LHCN-M2 (cell line): ENCODE measurements around the gene SCN7A. TPM values are rescaled to one million over a fixed set of nuclear protein-coding genes. Genes with fewer than 3 reads are reported as not detected.
"Not testable (repeated sequence)": the region's sequence is repeated elsewhere in the genome, so short reads cannot be mapped to it uniquely, and the experiment has no call there.

ENCODE experiments used
- DNase-seq: peaks from one replicate; pipeline ENCODE4 v3.0.0-alpha.2; 2012; ENCODE audit warnings: low read depth
- total RNA-seq: library from RNA; depleted of rRNA; stranded (reverse); fragments of >200 nt; gene quantifications from 2 replicates; pipeline ENCODE4 v1.2.3, GENCODE V29; 2014

The SCN7A gene
- total RNA-seq, 1 experiment from 2014 or later, result 0.06 TPM

GRCh38 chr2:166454006-166454595 is 39.9 kb downstream of the SCN7A start:
- DNase-seq, result no peak

- no peak for DNase-seq
Observed at GRCh38 chr2:166451468-166451867, 42.6 kb downstream of the SCN7A start.

DNA sequence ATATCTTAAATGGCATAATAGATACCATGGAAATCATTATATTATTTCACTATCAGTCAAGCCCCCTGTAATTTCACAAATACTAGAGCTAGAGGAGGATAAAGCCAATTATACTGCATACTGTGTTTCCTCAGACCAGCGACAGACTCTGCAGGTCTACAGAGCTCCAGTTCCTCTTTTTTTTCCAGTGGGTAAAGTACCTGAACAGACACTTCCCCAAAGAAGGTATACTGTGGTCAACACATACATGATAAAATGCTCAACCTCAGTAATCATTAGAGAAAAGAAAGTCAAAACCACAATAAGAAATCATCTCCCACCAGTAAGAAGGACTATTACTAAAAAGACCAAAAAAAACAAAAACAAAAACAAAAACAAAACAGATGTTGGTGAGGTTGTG is 44.6 kb downstream of the SCN7A start:
- no peak for DNase-seq

GRCh38 chr2:166448106-166448505 is 45.9 kb downstream of the SCN7A start:
- no peak for DNase-seq

- DNase-seq, result no peak
Observed at GRCh38 chr2:166444306-166444705, 49.7 kb downstream of the SCN7A start.

DNA sequence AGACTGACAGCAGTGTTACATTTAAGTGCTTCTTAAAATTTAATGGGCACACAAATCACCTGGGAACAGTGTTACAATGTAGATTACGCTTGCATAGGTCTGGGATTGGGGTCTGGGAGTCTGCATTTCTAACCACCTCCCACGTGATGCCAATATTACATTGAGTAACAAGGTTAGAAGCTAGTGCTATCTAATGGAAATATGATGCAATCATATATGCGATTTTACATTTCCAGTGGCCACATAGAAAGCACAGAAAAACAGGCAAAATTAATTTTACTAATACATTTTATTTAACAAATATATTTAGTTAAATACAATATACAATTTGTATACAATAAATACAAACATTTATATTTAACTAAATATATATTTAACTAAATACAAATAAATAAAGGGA is 53.7 kb downstream of the SCN7A start:
- no peak for DNase-seq

DNA sequence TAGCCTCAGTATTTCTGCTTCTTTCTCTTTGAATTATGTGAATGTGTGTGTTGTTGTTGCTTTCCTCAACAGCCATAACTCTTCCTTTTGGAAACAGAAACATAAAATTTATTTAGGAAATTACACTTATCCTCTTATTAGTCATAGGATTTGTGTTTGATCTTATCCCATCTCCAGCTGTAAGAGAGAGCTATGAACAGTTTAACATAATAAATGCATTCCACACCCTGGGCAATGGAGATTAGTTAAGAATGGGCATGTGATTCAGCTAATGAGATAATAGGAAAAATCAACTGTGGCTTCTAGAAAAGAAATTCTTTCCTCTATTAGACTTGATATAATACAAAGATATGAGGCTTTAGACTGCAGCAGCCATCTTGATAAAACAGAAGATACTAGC is 55.0 kb downstream of the SCN7A start:
- DNase-seq, result no peak

DNA sequence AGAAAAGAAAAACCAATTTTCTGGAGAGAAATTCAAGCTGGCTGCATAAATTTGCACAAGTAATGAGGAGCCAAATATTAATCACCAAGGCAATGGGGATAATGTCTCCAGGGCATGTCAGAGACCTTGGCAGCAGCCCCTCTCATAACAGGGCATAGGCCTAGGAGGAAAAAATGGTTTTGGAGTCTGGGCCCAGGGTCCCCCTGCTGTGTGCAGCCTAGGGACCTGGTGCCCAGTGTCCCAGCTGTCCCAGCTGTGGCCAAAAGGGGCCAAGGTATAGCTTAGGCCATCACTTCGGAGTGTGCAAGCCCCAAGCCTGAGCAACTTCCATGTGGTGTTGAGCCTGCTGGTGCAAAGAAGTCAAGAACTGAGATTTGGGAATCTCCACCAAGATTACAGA is 57.1 kb downstream of the SCN7A start:
- no peak for DNase-seq

- DNase-seq, result no peak
Observed at GRCh38 chr2:166436189-166436588, 57.9 kb downstream of the SCN7A start.

GRCh38 chr2:166434491-166434890 is 59.6 kb downstream of the SCN7A start:
- no peak for DNase-seq

- DNase-seq, result no peak
Observed at GRCh38 chr2:166433457-166433856, 60.6 kb downstream of the SCN7A start.

GRCh38 chr2:166432331-166432730 is 61.7 kb downstream of the SCN7A start:
- no peak for DNase-seq

- no peak for DNase-seq
Observed at GRCh38 chr2:166424841-166425240, 69.2 kb downstream of the SCN7A start.

DNA sequence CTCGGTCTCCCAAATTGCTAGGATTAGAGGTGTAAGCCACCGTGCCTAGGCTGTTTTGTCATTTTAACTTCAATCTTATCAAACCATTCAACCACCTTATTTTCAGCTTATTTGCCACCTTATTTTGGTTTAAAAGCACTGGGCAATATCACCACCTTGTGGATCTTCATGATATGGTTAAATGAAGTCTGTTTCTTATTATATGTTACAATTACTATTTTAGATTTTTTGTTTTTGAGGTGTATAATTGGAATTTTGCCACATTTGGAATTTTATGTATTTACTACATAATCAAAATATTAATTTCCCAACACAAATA is 74.5 kb downstream of the SCN7A start:
- DNase-seq, result peak; percentile 50

DNA sequence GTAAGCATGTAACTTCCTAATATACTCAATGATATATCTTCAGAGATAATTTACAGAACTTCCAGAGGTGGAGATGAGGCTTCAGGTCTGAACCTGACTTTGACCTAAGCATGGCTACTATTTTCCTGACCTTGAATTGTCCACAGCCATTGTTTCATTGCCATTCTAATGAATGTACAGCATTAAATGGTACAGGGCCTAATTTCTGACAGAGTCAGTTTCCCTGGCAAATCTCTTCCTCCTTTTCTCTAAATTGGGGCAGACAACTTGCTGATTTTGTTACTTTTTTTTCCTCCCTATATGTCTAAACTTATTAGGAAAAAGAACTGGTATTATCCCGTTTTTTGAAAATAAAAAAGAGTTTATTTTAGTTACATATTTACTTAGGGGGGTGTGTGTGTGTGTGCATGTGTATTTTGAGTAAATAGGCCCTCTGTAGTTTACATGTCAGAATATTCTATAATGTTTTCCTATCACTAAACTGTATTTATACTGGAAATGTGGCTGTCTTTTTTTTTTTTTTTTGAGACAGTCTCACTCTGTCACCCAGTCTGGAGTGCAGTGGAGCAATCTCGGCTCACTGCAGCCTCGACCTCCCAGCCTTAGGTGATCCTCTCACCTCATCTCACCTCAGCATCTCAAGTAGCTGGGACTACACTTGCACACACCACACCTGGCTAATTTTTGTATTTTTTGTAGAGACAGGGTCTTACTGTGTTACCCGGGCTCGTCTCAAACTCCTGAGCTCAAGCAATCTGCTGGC is 75.0 kb downstream of the SCN7A start:
- DNase-seq, result no peak

DNA sequence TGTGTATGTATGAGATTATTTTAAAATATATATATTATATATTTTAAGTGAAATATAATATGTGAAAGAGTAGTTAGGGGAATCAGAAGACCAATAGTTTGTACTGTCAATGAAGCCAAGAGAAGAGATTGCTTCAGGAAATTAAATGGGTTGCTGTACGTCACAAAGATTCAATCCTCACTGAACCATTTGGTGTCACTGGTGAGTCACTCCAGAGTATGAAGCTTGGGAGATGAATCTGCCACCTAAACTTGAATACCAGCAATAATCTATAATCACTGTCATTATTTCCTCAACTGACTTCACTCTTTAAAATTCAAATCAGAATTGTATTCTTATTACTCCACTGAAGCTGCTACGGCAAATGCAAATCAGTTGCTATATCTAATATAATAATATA is 76.4 kb downstream of the SCN7A start:
- DNase-seq, result peak; percentile 62

- peak; percentile 18 for DNase-seq
Observed at GRCh38 chr2:166413255-166413654, 80.8 kb downstream of the SCN7A start.

GRCh38 chr2:166411473-166412230 is 82.4 kb downstream of the SCN7A start:
- peak; percentile 31 for DNase-seq

DNA sequence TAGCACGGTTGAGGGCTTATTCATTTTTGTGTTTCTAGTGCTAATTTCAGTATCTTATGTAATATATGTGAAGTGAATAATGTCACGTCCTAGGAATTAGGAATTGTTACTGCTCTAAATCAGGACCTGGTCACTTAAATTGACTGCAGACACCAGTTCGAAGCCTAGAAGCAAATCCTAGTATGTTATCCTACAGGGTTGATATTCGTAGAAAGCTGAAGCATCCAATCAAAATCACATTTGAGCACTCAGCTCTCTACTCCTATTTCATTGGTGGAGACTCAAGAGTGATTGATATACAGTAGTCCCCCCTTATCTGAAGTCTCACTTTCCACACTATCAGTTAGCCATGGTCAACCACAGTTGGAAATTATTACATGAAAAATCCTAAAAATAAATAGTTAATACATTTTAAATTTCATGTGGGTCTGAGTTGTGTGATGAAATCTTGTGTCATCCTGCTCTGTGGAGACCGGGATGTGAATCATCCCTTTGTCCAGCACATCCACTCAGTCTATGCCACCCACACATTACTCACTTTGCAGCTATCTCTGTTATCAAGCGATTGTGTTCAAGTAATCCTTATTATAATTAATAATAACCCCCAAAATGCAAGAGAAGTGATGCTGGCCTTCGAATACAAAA is 83.1 kb downstream of the SCN7A start:
- DNase-seq, result peak; percentile 79

- not testable (repeated sequence) for DNase-seq
Observed at GRCh38 chr2:166407746-166408145, 86.3 kb downstream of the SCN7A start.

DNA sequence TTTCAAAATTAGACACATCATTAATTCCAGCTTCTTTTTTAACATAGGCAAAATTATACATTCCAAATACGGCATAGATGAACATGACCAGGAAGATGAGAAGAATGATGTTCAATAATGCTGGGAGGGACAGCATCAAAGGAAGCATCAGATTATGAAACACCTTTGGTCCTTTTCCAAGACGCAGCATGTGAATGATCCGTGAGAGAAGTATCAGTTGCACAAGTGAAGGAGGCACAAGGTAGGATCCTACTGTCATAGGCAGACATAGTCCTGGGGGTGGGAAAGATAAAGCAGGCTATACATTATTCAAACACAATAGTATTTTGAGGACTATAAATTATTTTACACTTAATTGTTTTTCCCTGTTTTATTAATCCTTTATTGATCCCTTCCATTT is 87.7 kb downstream of the SCN7A start:
- no peak for DNase-seq

- no peak for DNase-seq
Observed at GRCh38 chr2:166405569-166405926, 88.5 kb downstream of the SCN7A start.
